HL-60 (cell line): ENCODE results near the gene GPC3.

Source experiments
- DNase-seq, 2 experiments: peaks; one replicate each; pipeline ENCODE4 v3.0.0-alpha.2; 2010 to 2020; ENCODE audit warnings: low read depth in 1 of 2, low spot score in 1 of 2
- H3K27ac ChIP-seq: fragments of 250-450 bp; sonication (Bioruptor Pico); replicated peaks from 2 replicates; pipeline ENCODE4 v1.5.1; 2020; ENCODE audit warnings: mild to moderate bottlenecking, moderate library complexity
- H3K27me3 ChIP-seq: fragments of 250-450 bp; sonication (Bioruptor Pico); 2 replicates; pipeline ENCODE4 v1.5.1; 2021; ENCODE audit warnings: mild to moderate bottlenecking, moderate library complexity; ENCODE audit not compliant: insufficient read depth, poor library complexity, severe bottlenecking
- H3K4me3 ChIP-seq: replicated peaks from 2 replicates; pipeline ENCODE4 v1.5.1; 2011; ENCODE audit warnings: mild to moderate bottlenecking, control low read depth, low read length; ENCODE audit not compliant: insufficient read depth
- GABPA ChIP-seq: IDR thresholded peaks from 2 replicates; pipeline ENCODE4 v1.6.1; 2012; ENCODE audit warnings: low read depth
- POLR2AphosphoS5 ChIP-seq: IDR thresholded peaks from 2 replicates; pipeline ENCODE4 v1.6.1; 2012; ENCODE audit warnings: low read depth
- SPI1 ChIP-seq: IDR thresholded peaks from 2 replicates; pipeline ENCODE4 v1.6.1; 2012; ENCODE audit warnings: low read depth, mild to moderate bottlenecking, borderline replicate concordance
- TF ChIP-seq, protein P1 (sequence below): IDR thresholded peaks from 2 replicates; pipeline ENCODE4 v1.6.1; 2012; ENCODE audit warnings: low read depth; ENCODE audit not compliant: insufficient replicate concordance
- TF ChIP-seq, protein P2 (sequence below): IDR thresholded peaks from one replicate; pipeline ENCODE4 v1.5.1; 2011; ENCODE audit warnings: low read length, control low read depth, inconsistent platforms; ENCODE audit not compliant: insufficient read depth

Gene GPC3

DNA sequence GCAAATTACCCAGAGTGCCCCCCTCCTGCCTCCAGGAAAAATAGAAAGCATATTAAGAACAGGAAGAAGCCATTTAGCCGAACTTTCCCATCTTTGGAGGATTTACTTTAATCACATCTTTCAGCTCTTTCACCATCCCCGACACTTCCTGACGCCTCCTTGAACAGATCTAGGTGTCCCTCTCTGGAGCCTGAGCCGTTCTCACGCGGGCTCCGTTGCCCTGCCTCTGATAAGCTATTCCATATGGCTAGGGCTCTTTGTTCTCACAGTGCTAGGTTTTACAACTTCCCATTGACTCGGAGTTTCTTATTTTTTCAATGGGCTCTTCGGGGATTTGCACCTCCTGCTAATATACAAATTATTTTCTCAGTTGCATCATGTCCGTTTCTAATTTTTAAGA lies 488.0 kb downstream of the GPC3 start:
- no peaks in the 10 kb centered on the region for H3K27me3 ChIP-seq
- no peak overlapping the region for H3K27ac ChIP-seq
- H3K4me3 ChIP-seq, result no peak overlapping the region
- TF ChIP-seq GABPA (no peak), POLR2AphosphoS5 (no peak), SPI1 (no peak)
- TF ChIP-seq, protein P1, sequence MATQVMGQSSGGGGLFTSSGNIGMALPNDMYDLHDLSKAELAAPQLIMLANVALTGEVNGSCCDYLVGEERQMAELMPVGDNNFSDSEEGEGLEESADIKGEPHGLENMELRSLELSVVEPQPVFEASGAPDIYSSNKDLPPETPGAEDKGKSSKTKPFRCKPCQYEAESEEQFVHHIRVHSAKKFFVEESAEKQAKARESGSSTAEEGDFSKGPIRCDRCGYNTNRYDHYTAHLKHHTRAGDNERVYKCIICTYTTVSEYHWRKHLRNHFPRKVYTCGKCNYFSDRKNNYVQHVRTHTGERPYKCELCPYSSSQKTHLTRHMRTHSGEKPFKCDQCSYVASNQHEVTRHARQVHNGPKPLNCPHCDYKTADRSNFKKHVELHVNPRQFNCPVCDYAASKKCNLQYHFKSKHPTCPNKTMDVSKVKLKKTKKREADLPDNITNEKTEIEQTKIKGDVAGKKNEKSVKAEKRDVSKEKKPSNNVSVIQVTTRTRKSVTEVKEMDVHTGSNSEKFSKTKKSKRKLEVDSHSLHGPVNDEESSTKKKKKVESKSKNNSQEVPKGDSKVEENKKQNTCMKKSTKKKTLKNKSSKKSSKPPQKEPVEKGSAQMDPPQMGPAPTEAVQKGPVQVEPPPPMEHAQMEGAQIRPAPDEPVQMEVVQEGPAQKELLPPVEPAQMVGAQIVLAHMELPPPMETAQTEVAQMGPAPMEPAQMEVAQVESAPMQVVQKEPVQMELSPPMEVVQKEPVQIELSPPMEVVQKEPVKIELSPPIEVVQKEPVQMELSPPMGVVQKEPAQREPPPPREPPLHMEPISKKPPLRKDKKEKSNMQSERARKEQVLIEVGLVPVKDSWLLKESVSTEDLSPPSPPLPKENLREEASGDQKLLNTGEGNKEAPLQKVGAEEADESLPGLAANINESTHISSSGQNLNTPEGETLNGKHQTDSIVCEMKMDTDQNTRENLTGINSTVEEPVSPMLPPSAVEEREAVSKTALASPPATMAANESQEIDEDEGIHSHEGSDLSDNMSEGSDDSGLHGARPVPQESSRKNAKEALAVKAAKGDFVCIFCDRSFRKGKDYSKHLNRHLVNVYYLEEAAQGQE, result no peak
- TF ChIP-seq, protein P2, sequence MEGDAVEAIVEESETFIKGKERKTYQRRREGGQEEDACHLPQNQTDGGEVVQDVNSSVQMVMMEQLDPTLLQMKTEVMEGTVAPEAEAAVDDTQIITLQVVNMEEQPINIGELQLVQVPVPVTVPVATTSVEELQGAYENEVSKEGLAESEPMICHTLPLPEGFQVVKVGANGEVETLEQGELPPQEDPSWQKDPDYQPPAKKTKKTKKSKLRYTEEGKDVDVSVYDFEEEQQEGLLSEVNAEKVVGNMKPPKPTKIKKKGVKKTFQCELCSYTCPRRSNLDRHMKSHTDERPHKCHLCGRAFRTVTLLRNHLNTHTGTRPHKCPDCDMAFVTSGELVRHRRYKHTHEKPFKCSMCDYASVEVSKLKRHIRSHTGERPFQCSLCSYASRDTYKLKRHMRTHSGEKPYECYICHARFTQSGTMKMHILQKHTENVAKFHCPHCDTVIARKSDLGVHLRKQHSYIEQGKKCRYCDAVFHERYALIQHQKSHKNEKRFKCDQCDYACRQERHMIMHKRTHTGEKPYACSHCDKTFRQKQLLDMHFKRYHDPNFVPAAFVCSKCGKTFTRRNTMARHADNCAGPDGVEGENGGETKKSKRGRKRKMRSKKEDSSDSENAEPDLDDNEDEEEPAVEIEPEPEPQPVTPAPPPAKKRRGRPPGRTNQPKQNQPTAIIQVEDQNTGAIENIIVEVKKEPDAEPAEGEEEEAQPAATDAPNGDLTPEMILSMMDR, result no peak
- no peak for DNase-seq

DNA sequence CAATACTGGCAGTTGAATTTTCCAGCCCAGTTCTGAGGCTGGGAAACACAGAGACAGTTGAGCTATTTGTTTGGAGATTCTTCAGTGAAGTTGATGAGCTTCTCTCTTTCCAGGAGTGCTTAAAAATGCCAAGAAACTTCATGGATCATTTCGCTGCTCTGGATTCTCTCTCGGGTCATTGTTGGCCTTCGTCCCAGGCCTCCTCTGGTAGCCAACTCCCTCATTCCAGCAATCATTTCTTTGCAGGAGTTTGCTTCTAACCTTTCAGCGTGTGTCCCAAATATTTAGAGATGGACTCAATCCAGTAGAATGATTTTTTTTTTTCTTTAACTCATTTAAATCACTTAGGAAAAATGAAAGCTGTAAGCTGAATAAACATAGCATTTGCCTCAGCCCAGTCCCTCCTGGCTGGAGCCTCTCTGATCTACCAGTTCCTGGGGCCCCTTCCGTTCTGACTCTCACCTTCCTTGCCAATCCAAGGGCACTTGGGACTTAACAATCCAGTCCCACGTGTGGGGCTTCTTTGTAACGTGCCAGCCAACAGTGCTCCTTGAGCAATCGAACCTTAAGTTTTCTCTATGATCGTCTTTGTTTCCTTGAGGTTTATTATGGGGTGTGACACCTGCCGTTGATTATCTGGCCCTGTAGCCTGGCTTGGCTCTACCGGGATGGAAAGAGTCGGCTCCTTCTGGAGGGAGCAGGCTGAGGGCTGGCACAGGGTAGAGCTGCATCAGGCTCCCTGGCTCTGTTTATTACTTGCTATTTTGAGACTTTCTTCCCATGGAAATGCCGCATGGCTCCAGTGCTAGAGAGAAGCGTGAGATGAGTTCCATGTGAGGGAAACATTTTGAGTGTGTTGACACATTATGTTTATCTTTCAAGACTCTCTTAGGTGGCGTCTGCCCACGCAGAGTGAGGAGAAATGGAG lies 489.7 kb downstream of the GPC3 start:
- no peak for DNase-seq
- Histone ChIP-seq H3K27me3 (no peaks in the 10 kb centered on the region), H3K4me3 (no peak overlapping the region), H3K27ac (no peak overlapping the region)
- TF ChIP-seq, protein P1, result no peak
- TF ChIP-seq SPI1, result no peak
- no peak for TF ChIP-seq POLR2AphosphoS5
- TF ChIP-seq, protein P2, result no peak
- TF ChIP-seq GABPA, result no peak

DNA sequence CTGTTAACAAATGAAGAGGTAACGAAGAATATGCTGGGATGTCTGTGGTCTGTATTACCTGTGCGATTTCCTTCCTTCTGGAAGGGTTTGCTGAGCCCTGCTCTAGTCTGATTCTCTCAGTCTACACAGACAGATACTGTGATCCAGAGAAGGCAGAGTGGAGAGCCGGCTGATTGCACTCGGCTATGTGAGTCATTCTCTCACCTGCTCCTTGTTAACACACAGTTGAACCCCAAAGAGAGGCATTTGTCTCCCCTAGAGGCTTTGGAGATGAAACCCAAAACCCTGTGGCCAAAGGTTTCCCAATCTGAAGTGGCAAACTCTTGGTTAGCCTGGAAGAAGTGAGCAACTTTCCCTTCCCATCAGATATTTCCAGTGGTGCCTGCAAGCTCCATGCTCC lies 492.0 kb downstream of the GPC3 start:
- no peak for DNase-seq
- H3K4me3 ChIP-seq, result no peak overlapping the region
- TF ChIP-seq, protein P1, result no peak
- TF ChIP-seq, protein P2, result no peak
- H3K27ac ChIP-seq, result no peak overlapping the region
- H3K27me3 ChIP-seq, result no peaks in the 10 kb centered on the region
